Activated CD4-positive, alpha-beta T cell treated with anti-CD3 and anti-CD28 coated beads, Interleukin-2, Interleukin-4, amounts not matched to agents 100 ng/mL and 50 ng/mL, durations not matched to agents 16 hours and 8 hours (primary cell): ENCODE measurements around the gene HSD17B11.
"Not testable (repeated sequence)": the region's sequence is repeated elsewhere in the genome, so short reads cannot be mapped to it uniquely, and the experiment has no call there.

Source experiments
- DNase-seq: peaks from one replicate; pipeline ENCODE4 v3.0.0-alpha.2; 2020; ENCODE audit warnings: low spot score

HSD17B11 gene

DNA sequence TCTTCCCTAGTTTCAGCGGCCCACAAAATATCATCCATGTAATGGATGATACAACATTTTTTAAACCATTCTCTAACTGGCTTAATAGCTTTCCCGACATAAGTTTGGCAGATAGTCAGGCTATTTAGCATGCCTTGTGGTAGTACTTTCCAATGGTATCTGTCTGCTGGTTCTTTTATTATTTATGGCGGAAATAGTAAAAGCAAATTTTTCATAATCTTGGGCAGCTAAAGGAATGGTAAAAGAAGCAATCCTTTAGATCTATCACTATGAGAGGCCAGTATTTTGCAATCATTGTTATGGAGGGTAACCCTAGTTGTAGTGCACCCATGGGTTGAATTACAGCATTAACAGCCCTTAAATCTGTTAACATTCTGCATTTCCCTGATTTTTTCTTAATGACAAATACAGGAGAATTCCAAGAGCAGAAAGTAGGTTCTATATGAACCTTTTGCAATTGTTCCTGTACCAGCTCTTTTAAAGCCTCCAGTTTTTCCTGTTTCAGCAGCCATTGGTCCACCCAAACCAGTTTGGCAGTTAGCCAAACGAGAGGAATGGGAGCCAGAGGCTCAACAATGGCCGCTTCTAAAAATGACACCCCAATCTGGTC, 14.3 kb upstream of the HSD17B11 start:
- DNase-seq = no peak

DNA sequence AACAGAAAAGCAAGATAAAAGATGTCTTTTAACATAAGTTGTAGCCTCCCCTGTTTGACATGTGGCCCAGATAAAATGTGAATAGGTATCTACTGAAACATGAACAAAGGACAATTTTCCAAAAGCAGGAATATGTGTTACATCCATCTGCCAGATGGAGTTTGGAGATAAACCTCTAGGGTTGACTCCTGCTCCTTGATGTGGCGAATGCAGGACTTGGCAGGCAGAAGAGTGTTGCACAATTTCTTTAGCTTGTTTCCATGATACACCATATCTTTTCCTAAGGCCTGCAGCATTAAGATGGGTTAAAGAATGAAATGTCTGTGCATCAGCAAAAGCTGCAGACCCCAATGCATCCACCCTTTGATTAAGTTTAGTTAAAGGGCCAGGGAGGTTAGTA, 12.7 kb upstream of the HSD17B11 start:
- DNase-seq = not testable (repeated sequence)

DNA sequence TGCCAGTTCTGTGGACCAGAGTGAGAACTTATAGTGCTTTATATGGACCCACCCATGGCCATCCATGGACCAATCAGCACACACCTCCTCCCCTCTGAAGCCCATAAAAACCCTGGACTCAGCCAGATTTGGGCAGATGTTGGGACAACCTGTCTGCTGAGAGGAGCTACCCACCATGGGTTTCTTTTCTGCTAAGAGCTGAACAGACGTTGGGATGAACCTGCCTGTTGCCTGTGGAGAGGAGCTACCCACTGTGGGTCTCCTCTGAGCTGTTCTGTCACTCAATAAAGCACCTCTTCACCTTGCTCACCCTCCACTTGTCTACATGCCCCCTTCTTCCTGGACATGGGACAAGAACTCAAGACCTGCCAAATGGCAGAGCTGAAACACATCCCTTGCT, 9.0 kb upstream of the HSD17B11 start:
- DNase-seq = no peak

DNA sequence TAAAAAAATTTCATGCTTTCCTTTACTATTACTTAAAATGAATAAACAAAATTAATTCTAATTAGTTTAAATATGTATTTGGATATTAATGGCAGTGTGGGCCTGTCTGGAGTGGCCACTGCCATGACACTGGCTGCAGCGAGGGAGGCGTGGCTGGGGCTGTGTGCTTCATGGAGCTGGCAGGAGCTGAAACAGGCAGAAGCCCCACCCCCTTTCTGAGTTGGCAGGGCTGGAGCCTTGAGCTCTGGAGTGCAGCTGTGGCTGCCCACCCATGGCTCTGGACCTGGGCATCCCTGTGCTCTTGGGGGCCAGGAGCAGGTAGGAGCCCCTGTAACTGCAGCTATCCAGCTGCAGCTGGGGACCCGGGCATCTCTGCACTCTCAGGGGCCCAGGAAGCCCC, 8.2 kb upstream of the HSD17B11 start:
- no peak for DNase-seq

DNA sequence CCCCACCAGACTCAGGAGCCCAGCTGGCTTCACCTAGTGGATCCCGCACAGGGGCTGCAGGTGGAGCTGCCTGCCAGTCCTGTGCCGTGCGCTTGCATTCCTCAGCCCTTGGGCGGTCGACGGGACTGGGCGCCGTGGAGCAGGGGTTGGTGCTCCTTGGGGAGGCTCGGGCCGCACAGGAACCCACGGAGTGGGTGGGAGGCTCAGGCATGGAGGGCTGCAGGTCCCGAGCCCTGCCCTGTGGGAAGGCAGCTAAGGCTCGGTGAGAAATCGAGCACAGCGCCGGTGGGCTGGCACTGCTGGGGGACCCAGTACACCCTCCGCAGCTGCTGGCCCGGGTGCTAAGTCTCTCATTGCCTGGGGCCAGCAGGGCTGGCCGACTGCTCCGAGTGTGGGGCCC, 4.9 kb upstream of the HSD17B11 start:
- not testable (repeated sequence) for DNase-seq

DNA sequence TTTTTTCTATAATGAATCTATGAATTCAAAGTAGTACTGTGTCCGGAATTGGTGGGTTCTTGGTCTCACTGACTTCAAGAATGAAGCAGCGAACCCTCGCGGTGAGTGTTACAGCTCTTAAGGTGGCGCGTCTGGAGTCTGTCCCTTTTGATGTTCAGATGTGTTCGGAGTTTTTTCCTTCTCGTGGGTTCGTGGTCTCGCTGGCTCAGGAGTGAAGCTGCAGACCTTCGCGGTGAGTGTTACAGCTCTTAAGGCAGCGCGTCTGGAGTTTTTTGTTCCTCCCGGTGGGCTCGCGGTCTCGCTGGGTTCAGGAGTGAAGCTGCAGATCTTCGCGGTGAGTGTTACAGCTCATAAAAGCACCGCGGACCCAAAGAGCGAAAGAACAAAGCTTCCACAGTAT, 4.1 kb upstream of the HSD17B11 start:
- DNase-seq = not testable (repeated sequence)

DNA sequence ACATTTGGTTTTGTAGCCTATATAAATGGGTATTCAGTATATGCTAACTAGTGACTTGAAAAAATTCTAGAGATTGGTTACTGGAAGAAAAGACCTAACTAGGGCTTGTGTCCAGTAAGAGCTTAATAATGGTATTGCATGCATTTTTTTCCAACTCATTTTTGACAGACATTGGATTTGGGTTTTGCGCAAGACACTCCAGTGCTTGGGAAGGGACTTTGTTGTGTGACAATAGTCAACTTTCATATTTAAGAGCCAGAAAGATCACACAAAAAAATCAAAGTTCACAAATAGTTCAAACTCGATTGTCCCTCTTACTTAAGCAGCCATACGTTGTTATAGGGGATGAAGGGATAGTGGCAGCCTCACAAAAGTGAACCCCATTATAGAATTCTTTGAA, 1.2 kb upstream of the HSD17B11 start:
- DNase-seq = no peak

DNA sequence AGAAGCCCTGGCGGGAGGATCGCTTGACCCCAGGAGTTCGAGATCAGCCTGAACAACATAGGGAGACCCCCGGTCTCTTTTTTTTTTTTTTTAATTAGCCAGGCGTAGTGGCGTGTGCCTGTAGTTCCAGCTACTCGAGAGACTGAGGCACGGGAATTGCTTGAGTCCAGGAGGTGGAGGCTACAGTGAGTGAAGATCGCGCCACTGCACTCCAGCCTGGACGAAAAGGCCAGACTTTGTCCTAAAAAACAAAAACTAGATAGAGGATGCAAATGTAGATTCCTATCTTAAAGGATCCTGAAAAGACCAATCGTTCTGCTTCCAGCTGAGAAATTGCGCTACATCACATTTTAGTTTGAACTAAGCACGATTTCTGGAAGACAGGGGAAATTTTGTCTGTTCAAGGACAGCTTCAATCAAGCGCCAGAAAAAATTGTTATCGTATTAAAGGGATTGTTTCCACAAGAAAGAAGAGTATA, 627 bp upstream of the HSD17B11 start:
- DNase-seq = no peak

DNA sequence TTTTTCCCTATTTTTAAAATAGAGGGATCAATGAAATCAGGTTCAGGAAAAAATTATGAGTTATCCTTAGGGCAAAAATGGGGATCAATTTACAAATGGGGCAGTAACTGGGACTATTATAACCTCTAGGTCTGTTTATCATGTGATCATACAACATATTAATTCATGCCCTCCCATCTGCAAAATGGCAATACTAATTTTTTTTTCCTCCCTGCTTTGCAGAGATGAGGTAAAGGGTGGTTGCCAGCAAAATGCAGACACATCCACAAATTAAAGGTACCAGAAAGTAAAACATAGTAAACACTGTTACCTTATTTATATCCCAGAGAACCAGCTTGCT, 467 bp downstream of the HSD17B11 start:
- DNase-seq = no peak

DNA sequence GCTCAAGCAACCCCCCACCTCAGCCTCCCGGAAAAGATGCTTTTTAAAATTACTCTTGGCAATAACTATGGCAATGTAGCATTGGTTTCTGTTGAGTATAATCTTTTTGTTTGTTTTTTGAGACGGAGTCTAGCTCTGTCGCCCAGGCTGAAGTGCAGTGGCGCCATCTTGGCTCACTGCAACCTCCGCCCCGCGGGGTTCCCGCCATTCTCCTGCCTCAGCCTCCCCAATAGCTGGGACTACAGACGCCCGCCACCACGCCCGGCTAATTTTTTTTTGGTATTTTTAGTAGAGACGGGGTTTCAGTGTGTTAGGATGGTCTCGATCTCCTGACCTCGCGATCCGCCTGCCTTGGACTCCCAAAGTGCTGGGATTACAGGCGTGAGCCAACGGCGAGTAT, 933 bp downstream of the HSD17B11 start:
- DNase-seq = not testable (repeated sequence)

DNA sequence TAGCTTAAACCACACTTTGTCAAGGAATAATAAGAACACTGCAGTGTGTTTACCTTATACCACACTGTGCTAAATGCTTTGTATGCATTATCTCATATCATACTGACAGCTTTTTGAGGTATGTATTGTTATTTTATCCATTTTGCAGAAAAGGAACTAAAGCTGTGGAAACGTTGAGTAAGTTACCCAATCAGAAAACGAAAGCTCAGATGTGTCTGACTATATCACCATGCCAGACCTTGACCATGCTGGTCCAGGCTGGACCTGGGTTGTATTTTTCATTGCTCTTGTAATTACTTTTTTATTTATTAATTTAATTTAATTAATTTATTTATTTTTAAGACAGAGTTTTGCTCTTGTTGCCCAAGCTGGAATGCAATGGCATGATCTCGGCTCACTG, 2.1 kb downstream of the HSD17B11 start:
- no peak for DNase-seq

DNA sequence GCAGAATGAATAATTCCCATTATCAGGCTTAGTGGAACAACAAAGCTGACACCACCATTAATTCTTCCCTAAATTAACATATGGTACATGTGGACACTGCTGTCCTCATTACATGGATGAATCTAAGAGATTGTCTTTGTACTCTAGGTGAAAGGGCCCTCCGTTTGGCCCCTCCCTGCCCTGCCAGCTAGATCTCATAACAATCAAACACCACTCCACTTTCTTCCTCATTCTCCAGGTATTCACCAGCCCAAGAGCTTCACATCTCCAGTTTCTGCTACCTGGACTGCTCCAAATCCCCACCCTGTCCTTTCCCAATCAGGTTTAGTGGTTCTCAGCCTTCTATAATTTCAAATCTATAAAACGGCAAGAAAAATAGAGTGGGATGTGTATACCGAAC, 3.8 kb downstream of the HSD17B11 start:
- no peak for DNase-seq

DNA sequence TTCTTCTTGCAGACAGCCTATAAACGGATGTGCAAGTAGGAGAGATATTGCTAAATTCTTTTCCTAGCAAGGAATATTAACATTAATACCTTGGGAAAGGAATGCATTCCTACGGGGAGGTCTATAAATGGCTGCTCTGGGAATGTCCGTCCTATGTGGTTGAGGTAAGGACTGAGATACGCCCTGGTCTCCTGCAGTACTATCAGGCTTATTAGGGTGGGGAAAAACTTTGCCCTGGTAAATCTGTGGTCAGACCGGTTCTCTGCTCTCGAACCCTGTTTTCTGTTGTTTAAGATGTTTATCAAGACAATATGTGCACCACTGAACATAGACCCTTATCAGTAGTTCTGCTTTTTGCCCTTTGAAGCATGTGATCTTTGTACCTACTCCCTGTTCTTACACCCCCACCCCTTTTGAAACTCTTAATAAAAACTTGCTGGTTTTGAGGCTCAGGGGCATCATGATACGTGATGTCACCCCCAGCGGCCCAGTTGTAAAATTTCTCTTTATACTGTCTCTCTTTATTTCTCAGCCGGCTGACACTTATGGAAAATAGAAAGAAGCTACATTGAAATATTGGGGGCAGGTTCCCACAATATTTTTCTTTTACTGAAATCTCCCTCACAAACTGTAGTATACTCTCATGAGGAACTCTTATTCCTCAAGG, 6.4 kb downstream of the HSD17B11 start:
- not testable (repeated sequence) for DNase-seq

DNA sequence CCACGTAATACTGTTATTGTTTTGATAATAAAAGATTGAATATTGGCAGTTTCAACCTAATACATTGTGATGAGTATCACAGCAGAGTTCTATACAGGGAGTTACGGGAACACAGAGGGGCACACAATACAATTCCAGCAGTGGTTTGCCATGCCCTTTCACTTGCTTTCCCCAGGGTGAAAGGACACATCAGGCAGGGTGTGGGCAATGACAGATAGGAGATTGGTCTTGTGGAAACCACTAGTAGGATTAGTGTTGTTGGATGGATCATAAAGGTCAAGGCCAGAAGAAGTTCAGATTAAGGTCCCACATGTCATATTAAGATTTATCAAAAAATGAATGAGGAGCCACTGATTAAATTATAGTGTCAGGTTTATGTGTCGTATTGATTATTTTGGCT, 8.1 kb downstream of the HSD17B11 start:
- DNase-seq = no peak

DNA sequence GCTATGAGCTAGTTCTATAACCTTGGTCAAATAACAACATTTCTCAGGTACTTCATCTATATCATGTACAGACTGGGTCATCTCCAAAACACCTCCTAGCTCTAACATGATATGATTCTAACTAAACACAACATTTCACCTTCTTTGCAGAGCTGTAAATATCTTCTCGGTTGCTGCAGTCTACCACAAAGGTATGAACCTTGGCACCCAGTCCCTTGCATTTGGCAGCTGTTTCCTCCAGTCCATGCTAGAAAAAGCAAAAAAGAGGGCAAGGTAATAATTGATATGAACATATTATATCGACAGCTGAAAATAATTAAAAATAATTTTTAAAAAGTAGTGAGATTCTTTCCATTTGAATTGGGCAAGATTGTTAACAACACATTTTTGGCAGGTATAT, 8.9 kb downstream of the HSD17B11 start:
- DNase-seq = no peak

DNA sequence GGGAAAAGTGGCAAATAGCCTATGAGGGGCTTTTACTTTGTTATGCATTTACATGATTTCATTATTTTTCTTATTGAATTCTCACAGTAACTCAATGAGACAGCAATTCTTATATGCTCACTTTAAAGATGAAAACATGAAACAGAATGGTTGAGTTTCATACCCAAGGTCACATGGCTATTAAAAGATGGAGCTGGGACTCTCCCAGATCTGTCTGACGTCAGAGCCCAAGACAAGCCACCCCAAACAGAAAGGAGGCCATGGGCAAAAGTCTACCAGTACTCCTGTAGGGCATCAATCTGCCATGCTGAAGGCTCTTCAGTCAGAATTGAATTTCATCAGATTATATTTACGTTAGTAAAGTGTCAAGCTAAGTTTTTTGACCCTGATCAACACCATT, 13.2 kb downstream of the HSD17B11 start:
- no peak for DNase-seq

DNA sequence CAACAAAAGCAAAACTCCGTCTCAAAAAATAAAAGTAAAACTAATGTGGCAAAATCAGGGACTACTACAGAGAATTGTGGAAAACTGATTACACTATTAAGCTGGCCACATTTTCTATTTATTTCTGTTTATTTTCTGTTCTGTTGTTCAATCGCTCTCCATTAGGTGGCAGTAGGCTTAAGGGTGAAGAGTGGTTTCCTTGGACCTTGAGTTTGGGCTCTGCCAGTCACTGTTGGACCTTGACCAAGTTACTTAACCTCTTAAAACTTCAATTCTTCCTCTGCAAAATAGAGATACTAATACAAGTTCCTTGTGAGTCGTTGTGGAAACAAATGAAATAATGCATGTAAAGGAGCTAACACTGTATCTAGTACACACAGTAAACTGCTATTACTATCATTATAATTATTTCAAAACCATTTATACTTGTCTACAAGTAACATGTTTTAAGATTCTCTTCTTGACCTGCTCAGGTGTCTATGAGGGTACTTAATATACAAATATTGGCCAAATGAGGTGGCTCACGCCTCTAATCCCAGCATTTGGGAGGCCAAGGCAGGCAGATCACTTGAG, 15.2 kb downstream of the HSD17B11 start:
- peak; percentile 33 for DNase-seq

DNA sequence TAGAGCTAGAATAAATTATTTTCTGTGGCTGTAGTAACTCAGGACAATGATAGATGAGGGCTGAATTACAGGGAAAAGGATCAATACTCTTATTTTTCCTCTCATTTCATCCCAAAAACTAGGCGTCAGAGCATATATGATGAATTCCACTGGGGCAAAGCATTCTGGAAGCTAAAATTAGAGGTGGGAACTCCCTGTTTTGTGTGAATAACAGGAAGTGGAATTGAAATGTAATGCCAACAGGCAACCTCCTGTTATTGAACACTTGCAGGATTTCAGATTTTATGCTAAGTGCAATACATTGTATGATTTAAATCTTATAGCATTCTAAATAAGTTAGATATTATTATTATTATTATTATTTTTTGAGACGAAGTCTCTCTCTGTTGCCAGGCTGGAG, 20.9 kb downstream of the HSD17B11 start:
- no peak for DNase-seq

DNA sequence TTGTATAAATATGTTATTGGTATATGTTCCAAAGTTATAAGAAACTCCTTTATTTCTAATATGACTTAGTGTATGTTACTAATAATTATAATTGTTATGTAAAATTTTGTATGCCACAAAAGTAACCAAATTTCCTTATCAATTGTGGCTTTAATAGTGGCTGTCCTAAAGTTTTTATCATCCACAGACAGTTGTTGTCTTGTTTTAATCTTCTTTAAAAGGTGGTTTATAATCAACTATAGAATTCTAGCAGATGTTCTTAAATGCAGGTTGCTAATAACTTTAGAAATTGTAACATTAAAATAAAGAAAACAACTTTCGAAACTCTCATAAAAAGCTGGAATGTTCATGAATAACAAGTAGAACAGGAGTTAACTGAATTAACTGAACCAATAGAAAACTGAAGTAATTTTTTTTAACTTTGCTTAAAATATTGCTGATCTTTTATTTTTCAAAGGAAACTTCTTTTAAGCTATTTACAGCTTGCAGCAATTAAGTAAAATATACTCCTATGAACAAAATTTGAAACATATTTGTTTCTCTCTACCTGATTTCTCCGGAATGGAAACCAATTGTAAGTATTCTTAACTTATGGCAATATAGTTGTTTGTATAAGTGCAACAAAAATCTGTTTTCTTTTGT, 24.3 kb downstream of the HSD17B11 start:
- DNase-seq = no peak

DNA sequence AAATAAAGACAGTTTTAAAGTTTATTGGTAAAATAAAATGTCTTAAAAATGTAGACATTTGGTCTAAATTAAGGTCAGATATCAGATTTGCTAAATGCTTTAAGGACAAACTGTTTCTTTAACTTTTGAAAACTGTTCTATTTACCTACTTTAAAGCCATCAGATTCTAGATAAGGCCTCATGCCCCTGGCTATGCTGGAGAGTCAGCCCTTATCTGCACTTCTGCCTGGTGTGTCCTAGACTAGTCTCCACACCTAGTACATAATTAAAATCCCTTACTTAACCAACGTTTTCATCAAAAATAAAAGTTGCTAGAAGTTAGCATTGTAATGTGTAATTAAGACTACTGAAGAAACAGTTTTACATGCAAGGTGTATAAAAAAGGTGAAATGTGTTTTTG, 25.6 kb downstream of the HSD17B11 start:
- no peak for DNase-seq

DNA sequence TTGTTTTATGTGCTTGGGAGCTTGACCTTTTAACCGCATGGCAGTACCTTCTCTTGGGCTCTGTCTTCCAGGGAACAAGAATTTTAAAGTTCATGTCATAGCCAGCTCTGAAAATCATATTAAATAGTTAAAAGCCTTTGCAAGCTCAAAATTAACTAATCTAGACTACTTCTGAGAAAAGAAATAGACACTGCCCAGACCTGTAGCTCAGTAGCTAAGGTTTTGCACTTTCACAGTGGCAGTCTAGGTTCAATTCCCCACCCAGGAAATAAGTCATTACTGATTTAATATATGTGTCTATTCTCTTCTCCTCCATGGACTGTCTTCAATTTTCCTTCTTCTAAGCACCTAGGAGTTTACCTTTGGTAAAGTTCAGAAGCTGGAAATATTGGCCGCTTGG, 27.4 kb downstream of the HSD17B11 start:
- DNase-seq = peak; percentile 7

DNA sequence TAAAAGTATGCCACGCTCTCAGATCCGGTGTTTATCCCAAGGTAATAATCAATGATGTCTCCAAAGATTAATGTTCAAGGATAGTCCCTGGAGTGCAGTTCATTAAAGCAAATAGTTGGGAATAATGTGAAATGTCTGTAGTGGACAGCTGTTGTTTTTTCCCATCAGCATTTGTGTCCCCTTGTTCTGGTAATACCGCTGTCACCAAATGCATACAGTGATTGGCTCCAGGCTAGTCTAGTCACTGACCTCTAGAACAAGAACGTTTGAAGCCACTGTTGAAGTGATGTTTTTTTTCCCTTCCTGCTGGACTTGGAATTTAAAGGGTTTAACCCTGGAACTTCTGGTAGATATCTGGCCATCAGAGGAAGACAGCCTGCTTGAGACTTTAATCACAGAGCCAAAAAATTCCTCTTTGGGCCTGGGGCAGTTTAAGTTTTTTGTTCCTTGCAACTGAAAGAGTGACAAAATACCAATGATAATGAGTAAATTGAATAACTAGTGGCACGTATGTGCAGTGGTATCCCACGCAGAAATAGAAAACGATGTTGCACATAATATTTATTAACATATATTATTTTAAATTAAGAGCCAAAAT, 30.6 kb downstream of the HSD17B11 start:
- DNase-seq = no peak

DNA sequence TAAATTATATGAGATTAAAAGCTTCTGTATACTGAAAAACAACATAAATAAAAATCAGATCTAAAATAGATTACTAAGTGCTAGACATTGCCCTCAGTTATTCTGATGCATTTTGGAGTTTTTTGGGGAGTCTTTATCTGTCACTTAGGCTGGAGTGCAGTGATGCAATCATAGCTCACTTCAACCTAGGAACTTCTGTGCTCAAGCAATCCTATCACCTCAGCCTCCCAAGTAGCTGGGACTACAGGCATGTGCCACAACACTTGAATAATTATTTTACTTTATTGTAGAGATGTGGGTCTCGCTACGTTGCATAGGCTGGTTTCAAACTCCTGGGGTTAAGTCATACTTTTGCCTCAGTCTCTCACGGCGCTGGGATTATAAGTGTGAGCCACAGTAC, 31.7 kb downstream of the HSD17B11 start:
- no peak for DNase-seq
